ENCODE results near the gene TNNC1.

TNNC1 gene

DNA sequence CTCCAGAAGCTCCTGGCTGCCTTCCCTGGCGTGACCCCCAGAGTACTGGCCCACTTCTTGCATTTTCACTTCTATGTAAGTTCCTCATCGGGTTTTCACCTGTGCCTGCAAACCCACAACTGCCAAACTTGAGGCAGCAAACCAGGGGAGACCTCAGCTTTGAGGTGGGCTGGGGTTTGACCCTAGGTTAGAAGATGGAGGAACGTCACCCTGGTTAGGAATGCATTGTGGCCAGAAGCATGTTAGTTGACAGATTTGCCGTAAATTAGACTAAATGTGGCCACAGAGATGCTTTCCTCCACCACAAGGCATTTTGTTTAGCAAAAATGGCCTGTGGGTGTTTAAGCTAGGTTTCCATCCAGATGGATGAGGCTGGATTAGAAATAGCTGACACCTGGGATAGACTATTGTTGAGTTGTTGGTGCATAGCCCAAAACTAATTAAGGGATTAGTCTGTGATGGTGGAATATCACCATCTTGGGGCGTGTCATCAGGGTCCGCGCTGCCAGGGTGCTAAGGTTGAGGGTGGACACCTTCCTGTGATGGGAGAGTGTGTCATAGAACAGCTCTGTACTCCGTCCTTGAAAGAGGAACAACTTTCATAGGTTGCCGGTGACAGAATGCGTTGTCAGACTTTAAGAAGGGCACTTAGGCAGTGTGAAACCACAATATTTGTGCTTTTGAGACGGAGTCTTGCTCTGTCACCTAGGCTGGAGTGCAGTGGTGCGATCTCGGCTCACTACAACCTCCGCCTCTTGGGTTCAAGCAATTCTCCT lies 5.1 kb upstream of the TNNC1 start:
- DNase-seq: no peak

DNA sequence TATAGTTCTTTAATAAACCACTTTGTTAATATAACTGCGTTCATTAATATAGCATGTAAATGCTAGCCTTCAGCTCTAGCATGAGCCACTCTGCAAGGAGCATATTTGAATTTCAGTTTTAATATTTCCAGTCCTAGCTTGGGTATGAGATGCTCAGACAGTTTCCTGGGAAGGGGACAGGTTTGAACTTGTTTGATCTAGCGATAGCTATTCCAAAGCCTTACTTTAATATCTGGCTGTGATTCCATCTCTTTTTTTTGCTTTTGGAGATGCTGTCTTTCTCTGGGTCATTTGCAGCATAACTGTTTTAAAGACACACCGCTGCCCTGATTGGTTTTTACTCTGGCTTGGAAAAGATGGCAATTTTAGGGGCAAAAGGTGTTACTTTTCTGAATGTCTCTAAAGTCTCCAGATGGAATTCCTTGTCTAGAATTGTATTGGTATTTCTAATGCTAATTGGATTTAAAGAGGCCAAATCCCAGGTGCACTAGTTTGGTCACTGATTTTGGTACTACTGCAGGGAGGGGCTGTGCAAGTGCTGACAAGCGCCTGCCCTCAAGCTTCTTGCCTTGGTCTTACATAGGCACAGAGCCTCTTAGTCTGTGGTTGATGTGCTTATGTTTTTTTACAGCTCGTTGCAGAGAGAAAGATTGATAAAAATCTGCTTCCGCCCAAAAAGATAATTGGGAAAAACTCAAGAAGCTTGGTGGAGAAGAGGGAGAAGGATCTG lies 4.4 kb upstream of the TNNC1 start:
- no peak for DNase-seq

DNA sequence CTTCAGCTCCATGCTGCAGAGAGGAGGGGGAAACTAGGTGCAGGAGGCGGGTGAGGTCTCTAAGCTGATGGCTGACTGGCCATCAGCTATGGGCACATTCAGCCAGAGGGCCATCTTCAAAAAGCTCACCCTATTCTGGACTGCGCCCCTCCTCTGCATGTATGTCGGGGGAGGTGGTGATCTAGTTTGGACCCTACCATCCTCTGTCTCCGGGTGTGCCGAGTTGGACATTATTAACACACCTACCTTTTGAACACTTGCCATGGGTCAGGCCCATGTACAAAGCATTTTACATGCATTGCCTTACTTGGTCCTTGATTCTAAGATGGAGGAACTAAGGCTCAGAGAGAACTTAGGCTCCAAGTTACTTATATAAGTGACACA lies 3.0 kb upstream of the TNNC1 start:
- DNase-seq: no peak

DNA sequence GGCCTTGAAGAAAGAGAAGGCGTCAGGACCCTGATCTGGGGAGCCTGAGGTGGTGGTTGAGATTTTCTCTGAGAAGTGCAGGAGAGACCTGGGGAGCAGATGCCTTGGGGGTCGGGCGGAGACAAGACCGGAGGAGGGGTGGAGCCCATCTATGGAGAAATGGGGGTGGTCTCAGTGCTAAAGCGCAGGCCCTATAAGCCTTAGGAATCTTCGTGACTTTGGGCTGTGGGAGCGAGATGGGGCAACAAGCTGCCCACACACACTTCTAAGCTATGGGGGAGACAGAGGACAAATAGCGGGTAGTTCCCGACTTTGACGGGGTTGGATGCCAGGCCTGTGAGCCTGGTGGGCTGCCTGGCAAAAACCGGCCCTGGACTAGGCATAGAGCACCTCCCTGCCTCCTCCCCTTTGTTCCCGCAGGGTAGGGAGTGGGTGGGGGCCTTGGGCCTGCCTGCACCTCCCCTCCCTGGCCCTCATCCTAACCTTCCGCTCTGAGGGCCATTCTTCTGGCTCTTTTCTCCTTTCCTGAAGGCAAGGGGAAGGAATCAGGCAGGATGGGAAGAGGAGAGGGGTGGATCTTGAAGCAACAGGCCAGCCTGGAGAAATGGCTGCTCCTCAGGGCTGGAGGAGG lies 2.4 kb upstream of the TNNC1 start:
- DNase-seq: peak; percentile 71

DNA sequence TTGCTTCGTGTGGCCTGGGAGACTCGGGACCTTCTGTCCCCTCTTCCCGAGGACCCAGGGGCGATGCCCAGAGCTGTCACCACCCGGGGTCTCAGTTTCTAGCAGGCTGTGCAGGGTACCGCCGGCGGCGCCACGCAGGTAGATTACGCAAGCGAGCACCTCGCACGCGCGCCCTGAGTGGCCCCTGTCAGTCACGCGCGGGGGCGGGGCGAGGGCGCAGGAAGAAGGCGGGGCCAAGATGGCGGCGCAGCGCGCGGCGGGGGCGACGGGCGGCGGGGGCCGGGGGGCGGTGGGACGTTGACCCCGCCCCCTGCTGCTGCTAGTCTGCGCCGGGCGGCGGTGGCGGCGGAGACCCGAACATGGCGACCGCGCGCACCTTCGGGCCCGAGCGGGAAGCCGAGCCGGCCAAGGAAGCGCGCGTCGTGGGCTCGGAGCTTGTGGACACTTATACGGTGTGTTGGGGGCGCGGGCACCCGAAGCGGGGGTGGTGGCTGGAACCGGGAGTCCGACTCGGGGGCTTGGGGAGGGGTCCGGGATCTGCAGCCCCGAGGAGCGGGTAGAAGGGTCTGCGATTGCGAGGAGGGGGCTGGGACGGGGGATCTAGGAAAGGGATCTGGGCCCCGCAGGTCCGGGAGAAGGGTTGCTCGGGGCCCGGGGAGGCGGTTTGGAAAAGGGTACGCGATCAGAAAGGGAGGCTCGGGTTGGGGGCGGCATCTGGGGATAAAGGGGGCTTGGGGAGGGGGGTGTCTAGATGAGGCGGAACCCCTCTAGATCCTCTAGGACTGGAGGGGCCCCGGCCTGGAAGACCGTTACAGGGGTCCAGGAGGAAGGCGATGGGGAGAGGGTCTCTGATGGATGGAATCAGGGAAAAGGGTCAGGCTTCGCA lies 1.7 kb upstream of the TNNC1 start, which contains the start of gene NISCH:
TSS of gene NISCH (plus strand) at position 322 of the 886 bp plus-strand sequence. CDS start at position 360, 38 bp downstream.
- DNase-seq: peak; percentile 75

DNA sequence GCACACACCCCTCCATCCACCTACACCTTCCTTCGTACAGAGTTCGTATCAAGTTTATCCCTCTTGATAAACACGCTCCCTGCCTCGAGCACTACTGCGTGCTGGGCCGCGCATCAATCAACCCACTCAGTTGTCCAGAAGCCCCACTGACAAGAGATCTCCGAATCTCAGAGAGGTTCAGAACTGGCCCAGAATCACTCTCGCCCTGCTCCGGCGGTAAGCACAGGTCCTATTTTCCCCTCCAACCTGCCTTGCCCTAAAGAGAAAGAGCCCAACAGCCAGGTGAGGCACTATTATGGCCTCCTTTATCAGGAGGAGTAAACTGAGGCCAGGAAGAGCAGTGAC lies 1.1 kb upstream of the TNNC1 start:
- no peak for DNase-seq

DNA sequence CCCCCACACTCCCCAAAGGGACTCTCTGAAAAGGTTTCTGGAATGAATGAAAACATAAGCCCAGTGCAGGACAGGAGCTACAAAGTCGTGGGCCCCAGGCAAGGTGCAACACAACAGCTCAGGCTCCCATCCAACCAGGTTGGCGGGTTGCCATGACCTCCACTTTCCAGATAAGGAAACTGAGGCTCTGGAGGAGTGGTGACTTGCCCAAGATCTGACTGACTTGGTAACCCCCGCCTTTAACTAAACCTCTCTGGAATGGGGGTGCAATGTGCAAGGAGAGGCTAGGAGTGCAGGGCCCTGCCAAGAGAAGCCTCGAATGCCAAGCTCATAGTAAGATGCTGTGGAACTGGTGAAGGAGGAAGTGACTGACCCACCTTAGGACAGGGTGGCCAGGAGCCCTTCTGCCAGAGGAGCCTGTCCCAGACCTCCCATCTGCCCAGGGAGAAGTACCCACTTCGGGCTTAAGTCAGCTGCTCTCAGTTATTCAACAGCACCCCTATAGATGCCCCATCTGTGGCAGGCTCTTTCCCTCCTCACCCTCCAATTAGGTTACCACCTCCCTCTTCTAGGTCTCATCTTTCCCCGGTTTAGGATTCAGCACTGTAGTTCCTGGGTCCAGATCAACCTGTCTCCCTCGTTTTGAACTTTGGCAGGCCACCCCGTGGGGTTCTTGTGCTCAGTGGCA lies 553 bp upstream of the TNNC1 start:
- DNase-seq: no peak

DNA sequence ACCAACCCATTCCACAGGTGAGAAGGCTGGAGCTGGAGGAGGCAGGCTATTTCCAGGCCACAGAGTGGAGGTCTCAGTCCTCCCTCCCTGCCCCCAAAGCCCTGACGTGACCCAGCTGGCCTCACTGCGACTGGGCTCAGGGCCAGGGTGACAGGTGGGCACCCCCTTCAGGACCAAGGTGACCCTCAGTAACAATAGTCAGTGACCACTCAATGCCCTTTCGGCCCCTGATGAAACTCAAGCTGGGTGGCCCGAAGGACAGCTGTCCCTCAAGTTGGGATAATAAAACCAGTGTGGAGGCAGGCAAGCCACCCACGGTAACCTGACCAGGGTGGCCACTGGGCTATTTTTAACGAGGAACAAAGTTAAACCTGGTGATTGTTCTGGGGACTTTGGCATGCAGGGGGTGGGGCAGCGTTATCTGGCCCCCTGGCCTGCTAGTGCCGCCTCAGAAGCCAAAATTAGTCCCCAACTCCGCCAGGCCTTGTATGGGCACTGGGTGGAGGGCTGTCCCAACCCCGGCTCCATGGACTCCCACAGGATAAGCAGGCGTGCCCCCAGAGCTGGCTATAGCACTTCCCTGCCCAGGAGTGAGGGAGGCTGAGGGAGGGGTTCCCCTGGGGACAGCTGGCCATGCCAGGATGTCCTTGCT lies 1.1 kb downstream of the TNNC1 start:
- no peak for DNase-seq

DNA sequence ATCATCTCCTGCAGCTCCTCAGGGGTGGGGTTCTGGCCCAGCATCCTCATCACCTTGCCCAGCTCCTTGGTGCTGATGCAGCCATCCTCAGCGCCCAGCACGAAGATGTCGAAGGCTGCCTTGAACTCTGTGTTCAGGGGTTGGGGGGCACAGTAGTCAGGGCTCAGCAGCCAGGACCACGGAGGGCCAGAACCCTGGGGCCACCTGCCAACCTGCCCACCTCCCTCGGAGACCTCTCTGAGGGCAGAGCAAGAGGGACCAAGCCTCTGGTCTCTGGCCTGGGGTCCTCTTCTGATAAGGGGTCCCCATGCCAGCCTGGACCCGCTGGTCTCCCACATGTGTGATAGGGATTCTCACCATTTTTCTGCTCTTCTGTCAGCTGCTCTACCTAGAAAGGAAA lies 1.7 kb downstream of the TNNC1 start:
- no peak for DNase-seq

DNA sequence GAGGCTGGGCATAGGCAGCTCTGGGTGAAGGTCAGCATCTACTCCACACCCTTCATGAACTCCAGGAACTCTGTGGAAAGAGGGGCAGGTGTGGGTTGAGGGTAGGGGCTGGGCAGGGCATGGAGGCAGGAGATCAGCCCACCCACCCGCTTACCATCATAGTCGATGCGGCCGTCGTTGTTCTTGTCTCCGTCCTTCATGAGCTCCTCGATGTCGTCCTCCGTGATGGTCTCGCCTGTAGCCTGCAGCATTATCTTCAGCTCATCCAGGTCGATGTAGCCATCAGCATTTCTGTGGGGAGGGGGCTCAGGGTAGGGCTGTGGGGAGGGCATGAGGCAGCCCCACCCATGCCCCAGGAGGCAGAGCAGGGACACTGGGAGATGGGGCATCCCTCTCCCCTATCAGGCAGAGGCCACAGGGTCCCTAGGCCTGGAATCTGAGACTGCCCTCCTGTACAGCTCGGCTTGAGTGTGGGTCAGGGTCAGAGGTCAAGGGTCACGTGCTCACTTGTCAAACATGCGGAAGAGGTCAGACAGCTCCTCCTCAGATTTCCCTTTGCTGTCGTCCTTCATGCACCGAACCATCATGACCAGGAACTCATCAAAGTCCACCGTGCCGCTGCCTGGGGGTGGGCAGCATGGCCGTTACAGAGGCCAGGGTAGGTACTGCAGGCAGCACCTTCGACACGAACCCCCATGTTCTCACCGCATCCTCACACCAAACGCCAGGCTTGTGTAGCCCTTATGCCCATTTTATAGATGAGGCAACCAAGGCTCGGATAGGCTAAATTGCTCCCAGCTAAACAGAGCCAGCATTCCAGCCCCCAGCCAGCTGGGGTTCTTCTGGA lies 2.4 kb downstream of the TNNC1 start:
- DNase-seq: no peak

DNA sequence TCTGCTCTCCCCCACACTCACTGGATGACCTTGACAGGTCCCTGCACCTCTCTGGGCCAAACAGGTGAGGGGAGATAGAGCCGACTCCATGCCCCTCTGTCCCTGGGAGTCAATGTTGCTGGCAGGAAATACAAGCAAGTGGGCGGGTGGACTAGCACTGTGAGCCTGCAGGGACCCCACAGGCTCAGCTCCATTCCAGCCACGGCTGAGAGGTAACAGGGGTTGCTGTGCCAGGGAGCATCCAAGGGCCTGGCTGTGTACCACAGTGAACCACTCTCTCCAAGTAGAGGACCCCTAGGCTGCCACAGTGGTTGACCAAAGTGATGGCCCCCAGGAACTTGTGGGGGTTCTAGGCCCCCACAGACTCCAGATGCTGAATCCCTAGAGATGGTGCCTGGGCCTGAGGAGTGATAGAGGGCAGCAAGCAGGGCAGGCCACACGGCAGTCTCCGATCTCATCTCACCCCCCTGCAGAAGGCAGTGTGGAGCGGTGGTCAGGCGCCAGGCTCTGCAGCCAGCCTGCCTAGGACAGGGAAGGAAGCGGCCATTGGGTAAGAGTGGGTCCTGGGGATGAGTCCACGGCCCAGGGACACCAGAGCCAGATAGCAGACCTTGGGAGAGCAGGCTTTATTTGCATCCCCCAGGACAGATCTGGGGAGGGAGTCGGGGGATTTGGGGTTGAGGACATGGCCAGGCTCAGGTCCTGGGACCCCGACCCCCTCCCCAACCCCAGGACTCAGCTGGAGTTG lies 3.2 kb downstream of the TNNC1 start:
- no peak for DNase-seq

DNA sequence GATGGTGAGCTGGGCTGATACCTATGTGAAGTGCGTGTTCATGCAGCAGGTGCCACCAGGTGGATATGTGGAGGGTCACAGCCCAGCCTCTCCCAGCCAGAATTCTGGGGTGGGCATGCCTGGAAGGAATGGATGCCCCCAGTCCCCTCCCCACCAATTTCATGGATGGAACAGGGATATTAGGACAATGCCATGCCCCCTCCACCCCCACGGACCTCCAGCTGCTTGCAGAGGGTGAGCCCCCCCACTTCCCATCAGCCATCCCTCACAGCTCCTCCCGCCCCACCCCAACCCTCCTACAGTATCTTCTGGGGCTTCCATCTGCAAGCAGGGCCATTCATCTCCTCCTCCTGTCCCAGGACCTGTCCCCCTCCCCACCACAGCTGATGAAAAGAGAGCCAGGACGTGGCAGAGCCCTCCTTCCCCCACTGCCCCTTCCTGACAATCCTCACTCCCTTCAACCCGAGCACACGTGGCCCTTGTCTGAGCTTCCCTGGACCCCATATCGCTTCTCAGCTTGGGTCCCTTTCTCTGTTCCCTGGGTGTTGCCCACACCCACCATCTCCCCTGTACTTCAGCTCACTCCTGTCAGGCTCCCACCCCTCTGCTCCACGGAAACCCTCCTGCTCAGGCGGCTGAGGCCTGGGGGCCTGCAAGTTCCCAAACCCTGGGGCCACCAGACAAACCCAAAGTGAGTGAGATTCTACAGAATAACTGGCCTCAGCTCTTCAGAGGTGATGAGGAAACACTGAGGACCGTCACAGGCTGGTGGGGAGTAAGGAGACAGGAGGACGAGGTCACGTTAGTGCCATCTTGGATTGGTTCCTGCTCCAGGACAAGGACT lies 6.1 kb downstream of the TNNC1 start:
- no peak for DNase-seq

DNA sequence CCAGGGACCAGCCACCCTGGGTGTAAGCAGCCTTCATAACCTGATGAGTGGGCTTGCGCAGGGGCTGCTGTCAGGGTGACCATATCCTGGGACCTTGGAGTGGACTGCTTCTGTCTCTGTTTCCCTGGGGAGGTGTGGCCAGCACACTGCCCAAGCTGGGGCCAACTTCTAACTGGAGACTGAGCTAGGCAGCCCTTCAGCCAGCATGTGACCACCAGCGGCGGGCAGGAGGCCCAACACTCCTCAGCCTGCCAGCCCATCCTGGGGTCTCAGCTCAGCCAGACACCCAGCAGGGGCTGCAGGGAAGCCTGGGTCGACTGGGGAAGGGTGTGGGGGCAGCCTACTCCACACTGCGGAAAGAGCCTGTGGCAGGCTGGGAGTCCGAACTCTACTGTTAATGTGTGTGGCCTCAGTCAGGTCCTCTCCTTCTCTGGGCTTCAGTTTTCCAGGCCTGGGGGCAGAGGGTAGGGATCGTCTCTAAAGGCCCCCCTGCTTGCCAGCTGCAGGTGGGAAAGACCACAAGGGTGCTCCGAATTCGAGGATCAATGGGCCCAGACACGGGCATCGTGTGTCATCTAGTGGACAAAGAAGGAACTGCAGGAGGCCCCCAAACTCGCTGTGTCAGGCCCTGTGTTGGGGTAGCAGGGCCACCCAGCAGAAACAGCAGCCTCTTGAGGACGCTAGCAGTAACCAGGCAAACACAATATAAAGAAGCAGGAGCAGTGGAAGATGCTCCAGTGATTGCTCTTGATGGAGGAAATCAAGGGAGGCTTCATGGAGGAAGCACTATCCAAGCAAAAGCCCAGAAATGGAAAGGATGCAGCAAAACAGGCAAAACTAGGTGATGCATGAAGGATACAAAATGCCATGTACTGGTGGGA lies 7.0 kb downstream of the TNNC1 start:
- peak; percentile 61 for DNase-seq

DNA sequence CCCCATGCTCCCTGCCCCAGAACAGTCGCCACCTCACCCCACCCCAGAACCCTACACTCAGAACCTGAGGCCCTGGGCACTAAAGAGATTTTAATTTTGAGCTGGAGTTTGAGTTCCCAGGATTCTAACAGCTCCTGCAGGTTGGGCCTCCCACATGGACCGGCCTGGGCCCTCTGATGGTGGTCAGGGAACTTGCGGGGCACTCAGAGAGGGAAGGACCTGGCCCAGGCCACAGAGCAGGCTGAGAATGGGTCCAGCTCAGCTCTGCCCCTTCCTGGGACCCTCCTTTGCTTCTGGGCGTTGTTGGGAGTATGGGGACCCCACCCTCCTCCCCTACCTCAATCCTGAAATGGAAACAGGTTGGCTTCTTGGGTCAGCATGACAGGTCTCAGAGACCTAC lies 7.8 kb downstream of the TNNC1 start:
- no peak for DNase-seq

DNA sequence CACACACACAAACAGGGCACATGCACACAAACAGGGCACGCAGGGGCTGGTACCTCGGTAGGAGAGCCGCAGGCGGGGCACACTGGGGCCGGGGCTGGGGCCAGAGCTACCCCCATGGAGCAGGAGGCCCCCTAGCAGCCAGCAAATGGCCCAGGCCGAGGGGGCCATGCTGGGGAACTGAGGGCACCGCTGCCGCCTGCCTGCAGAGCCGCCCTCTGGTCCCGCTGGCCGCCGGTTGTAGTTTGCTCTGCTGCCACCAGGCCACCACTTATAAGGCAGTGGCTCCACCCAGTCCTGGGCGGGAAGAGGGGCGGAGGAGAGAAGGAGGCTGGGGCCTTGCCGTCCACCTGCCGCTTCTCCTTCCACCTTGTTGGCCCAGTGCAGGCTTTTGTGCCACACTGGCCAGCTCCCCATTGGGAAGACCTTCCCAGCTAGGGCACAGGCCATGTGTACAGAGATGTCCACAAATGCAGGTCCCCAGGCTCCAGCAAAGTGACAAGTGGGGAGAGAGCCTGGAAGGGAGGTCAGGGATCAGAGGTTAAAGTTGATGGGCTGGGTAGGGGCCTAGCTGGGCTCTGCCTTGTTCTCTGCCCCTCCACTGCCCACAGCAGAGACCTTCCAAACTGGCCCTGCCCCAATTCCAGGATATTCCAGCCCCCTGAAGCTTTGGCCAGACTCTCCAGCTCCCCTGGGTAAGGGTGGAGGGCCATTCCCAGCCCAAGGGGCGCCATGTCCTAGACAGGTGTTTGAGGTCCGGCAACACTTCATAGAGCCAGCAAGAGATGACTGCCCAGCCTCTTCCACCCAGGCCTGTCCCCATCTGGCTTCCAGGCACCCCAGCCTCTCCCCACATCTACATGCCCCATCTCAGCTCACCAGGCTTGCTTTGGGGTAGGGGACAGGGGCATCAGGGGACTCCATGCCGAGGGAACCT lies 8.7 kb downstream of the TNNC1 start, which contains the start of gene SEMA3G:
TSS of gene SEMA3G (minus strand) at position 244 of the 934 bp plus-strand sequence. CDS start at position 168, 76 bp downstream.
- peak; percentile 35 for DNase-seq
